ENCODE data around the gene TRPC1.
"Not testable (repeated sequence)": the region's sequence is repeated elsewhere in the genome, so short reads cannot be mapped to it uniquely, and the experiment has no call there.

Gene TRPC1

DNA sequence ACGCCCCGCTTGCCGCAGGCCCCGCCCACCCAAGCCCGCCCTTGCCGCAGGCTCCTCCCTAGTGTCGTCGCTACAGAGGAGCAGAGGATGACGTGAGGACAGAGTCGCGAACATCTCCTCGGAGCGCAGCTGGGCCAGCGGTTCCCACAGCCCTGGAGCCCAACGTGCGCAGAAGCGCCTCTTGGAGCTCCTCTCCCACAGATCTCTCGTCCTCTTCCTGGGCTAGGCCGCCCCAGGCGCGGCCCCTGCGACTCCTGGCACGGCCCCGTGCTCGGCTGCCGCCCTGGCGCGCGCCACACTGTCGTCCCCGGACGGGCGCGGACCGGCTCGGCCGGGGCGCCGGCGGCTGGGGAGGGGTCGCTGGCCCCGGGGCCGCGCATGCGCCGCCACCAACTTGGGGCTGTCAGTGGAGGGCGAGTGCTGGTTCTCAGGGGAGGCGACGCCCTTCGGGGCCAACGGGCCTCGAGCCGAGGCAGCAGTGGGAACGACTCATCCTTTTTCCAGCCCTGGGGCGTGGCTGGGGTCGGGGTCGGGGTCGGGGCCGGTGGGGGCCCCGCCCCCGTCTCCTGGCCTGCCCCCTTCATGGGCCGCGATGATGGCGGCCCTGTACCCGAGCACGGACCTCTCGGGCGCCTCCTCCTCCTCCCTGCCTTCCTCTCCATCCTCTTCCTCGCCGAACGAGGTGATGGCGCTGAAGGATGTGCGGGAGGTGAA lies at the start of gene TRPC1:
TRPC1 (plus strand) TSS at position 67 of the 714 bp plus-strand sequence; CDS start at position 593, 526 bp downstream.
- Histone ChIP-seq H3K9ac (ENCODE audit: low read length) (peak within 1 kb of the TSS; percentile 90), H3K27ac (ENCODE audit: low read depth, low read length) (peak within 1 kb of the TSS; percentile 93), H3K27me3 (ENCODE audit: control insufficient read depth, insufficient read depth, low read length) (peaks cover 6% of the 10 kb centered on the region), H3K4me1 (ENCODE audit: control insufficient read depth, insufficient read depth, low read length) (no peaks in the 10 kb centered on the region), H3K4me3 (ENCODE audit: low read length) (peak within 1 kb of the TSS; percentile 86), H3K36me3 (ENCODE audit: control insufficient read depth, insufficient read depth, low read length) (no peaks in the 10 kb centered on the region)

DNA sequence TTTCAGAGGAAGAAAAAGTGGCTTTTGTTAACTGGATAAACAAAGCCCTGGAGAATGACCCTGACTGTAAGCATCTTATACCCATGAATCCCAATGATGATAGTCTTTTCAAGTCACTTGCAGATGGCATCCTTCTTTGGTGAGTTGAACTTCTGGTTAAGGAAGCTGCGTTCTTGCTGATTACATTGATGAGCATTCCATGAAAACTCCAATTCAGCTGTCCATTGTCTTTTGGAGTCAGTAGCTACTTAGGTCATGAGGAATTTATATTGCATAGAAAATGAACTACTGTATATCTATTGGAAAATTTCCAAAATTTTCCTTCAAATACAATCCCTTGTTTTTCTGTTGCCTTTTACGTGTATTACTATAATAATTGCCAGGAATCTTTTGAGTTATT lies 47.7 kb upstream of the TRPC1 start:
- H3K36me3 ChIP-seq (ENCODE audit: control insufficient read depth, insufficient read depth, low read length), result peaks cover 2% of the 10 kb centered on the region
- no peak overlapping the region for H3K27ac ChIP-seq (ENCODE audit: low read depth, low read length)
- no peaks in the 10 kb centered on the region for H3K27me3 ChIP-seq (ENCODE audit: control insufficient read depth, insufficient read depth, low read length)
- H3K4me1 ChIP-seq (ENCODE audit: control insufficient read depth, insufficient read depth, low read length), result no peaks in the 10 kb centered on the region
- H3K4me3 ChIP-seq (ENCODE audit: low read length), result no peak overlapping the region
- no peak overlapping the region for H3K9ac ChIP-seq (ENCODE audit: low read length)

DNA sequence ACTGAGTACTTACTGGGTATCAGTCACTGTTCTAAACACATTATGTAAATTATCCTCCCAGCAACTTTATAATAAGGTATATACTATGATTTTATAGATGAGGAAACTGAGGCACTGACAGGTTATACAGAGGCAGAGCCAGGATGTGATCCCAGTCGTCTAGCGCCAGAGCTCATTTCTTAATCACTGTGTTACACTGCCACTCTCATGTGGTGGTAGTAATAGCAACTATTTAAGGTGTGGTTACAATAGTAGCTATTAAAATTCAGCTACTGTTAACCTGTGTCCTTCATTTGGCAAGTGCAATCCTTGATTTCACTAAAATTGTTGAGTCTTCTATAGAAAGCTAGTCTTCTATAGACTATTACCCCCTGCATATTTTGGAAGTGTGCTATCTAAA lies 43.1 kb upstream of the TRPC1 start:
- H3K36me3 ChIP-seq (ENCODE audit: control insufficient read depth, insufficient read depth, low read length), result no peaks in the 10 kb centered on the region
- H3K4me3 ChIP-seq (ENCODE audit: low read length), result no peak overlapping the region
- H3K9ac ChIP-seq (ENCODE audit: low read length), result no peak overlapping the region
- H3K27me3 ChIP-seq (ENCODE audit: control insufficient read depth, insufficient read depth, low read length), result no peaks in the 10 kb centered on the region
- H3K27ac ChIP-seq (ENCODE audit: low read depth, low read length), result no peak overlapping the region
- H3K4me1 ChIP-seq (ENCODE audit: control insufficient read depth, insufficient read depth, low read length), result no peaks in the 10 kb centered on the region

- no peaks in the 10 kb centered on the region for H3K27me3 ChIP-seq (ENCODE audit: control insufficient read depth, insufficient read depth, low read length)
- H3K27ac ChIP-seq (ENCODE audit: low read depth, low read length), result no peak overlapping the region
- no peaks in the 10 kb centered on the region for H3K36me3 ChIP-seq (ENCODE audit: control insufficient read depth, insufficient read depth, low read length)
- H3K4me1 ChIP-seq (ENCODE audit: control insufficient read depth, insufficient read depth, low read length), result no peaks in the 10 kb centered on the region
- H3K9ac ChIP-seq (ENCODE audit: low read length), result no peak overlapping the region
- H3K4me3 ChIP-seq (ENCODE audit: low read length), result no peak overlapping the region
Observed at GRCh38 chr3:142690613-142691012, 33.2 kb upstream of the TRPC1 start.

GRCh38 chr3:142691527-142691926 lies 32.3 kb upstream of the TRPC1 start:
- H3K36me3 ChIP-seq (ENCODE audit: control insufficient read depth, insufficient read depth, low read length), result no peaks in the 10 kb centered on the region
- H3K27me3 ChIP-seq (ENCODE audit: control insufficient read depth, insufficient read depth, low read length), result no peaks in the 10 kb centered on the region
- no peak overlapping the region for H3K27ac ChIP-seq (ENCODE audit: low read depth, low read length)
- no peaks in the 10 kb centered on the region for H3K4me1 ChIP-seq (ENCODE audit: control insufficient read depth, insufficient read depth, low read length)
- H3K4me3 ChIP-seq (ENCODE audit: low read length), result no peak overlapping the region
- H3K9ac ChIP-seq (ENCODE audit: low read length), result no peak overlapping the region

GRCh38 chr3:142693136-142693853 lies 30.5 kb upstream of the TRPC1 start:
- Histone ChIP-seq H3K27me3 (ENCODE audit: control insufficient read depth, insufficient read depth, low read length) (no peaks in the 10 kb centered on the region), H3K4me1 (ENCODE audit: control insufficient read depth, insufficient read depth, low read length) (no peaks in the 10 kb centered on the region), H3K27ac (ENCODE audit: low read depth, low read length) (no peak overlapping the region), H3K36me3 (ENCODE audit: control insufficient read depth, insufficient read depth, low read length) (no peaks in the 10 kb centered on the region), H3K4me3 (ENCODE audit: low read length) (no peak overlapping the region), H3K9ac (ENCODE audit: low read length) (no peak overlapping the region)

- no peaks in the 10 kb centered on the region for H3K27me3 ChIP-seq (ENCODE audit: control insufficient read depth, insufficient read depth, low read length)
- no peak overlapping the region for H3K27ac ChIP-seq (ENCODE audit: low read depth, low read length)
- no peak overlapping the region for H3K4me3 ChIP-seq (ENCODE audit: low read length)
- no peaks in the 10 kb centered on the region for H3K4me1 ChIP-seq (ENCODE audit: control insufficient read depth, insufficient read depth, low read length)
- H3K36me3 ChIP-seq (ENCODE audit: control insufficient read depth, insufficient read depth, low read length), result no peaks in the 10 kb centered on the region
- H3K9ac ChIP-seq (ENCODE audit: low read length), result no peak overlapping the region
Observed at GRCh38 chr3:142694225-142694624, 29.6 kb upstream of the TRPC1 start.

GRCh38 chr3:142705198-142705597 lies 18.6 kb upstream of the TRPC1 start:
- Histone ChIP-seq H3K27ac (ENCODE audit: low read depth, low read length) (no peak overlapping the region), H3K9ac (ENCODE audit: low read length) (no peak overlapping the region), H3K27me3 (ENCODE audit: control insufficient read depth, insufficient read depth, low read length) (no peaks in the 10 kb centered on the region), H3K4me1 (ENCODE audit: control insufficient read depth, insufficient read depth, low read length) (no peaks in the 10 kb centered on the region), H3K36me3 (ENCODE audit: control insufficient read depth, insufficient read depth, low read length) (no peaks in the 10 kb centered on the region), H3K4me3 (ENCODE audit: low read length) (no peak overlapping the region)

- Histone ChIP-seq H3K9ac (ENCODE audit: low read length) (no peak overlapping the region), H3K4me3 (ENCODE audit: low read length) (no peak overlapping the region), H3K27ac (ENCODE audit: low read depth, low read length) (no peak overlapping the region), H3K27me3 (ENCODE audit: control insufficient read depth, insufficient read depth, low read length) (no peaks in the 10 kb centered on the region), H3K36me3 (ENCODE audit: control insufficient read depth, insufficient read depth, low read length) (no peaks in the 10 kb centered on the region), H3K4me1 (ENCODE audit: control insufficient read depth, insufficient read depth, low read length) (no peaks in the 10 kb centered on the region)
Observed at GRCh38 chr3:142706321-142707127, 17.3 kb upstream of the TRPC1 start.

DNA sequence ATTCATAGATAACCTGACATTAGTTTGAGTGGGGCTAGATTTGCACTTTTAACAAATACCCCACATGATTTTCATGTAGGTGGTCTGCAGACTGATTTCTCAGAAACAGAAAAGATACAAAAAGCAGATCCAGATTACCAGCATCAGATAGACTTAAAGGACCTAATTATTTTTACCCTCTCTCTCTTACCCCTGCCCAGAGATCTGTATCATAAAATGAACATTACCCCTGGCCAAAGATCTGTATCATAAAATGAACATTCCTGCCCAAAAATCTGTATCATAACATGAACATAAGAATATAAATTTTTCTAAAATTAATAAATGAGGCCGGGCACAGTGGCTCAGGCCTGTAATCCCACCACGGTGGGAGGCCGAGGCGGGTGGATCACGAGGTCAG lies 14.6 kb upstream of the TRPC1 start:
- Histone ChIP-seq H3K36me3 (ENCODE audit: control insufficient read depth, insufficient read depth, low read length) (no peaks in the 10 kb centered on the region), H3K4me3 (ENCODE audit: low read length) (no peak overlapping the region), H3K27me3 (ENCODE audit: control insufficient read depth, insufficient read depth, low read length) (no peaks in the 10 kb centered on the region), H3K4me1 (ENCODE audit: control insufficient read depth, insufficient read depth, low read length) (no peaks in the 10 kb centered on the region), H3K27ac (ENCODE audit: low read depth, low read length) (no peak overlapping the region), H3K9ac (ENCODE audit: low read length) (no peak overlapping the region)

GRCh38 chr3:142714882-142715281 lies 9.0 kb upstream of the TRPC1 start:
- not testable (repeated sequence) for H3K4me3 ChIP-seq (ENCODE audit: low read length); H3K9ac ChIP-seq (ENCODE audit: low read length); H3K36me3 ChIP-seq (ENCODE audit: control insufficient read depth, insufficient read depth, low read length); H3K27ac ChIP-seq (ENCODE audit: low read depth, low read length); H3K27me3 ChIP-seq (ENCODE audit: control insufficient read depth, insufficient read depth, low read length); H3K4me1 ChIP-seq (ENCODE audit: control insufficient read depth, insufficient read depth, low read length)

DNA sequence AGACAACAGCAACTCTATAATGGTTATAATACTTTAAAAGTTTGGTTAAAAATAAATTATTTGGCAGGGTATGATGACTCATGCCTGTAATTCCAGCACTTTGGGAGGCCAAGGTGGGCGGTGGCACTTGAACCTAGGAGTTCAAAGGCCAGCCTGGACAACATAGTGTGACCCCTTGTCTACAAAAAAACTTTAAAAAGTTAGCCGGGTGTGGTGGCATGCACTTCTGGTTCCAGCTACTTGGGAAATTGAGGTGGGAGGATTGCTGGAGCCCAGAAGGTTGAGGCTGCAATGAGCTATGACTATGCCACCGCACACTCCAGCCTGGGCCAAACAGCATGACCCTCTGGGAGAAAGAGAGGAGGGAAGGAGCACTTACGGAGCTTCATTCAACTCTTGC lies 7.7 kb upstream of the TRPC1 start:
- Histone ChIP-seq H3K4me3 (ENCODE audit: low read length) (no peak overlapping the region), H3K27me3 (ENCODE audit: control insufficient read depth, insufficient read depth, low read length) (no peaks in the 10 kb centered on the region), H3K36me3 (ENCODE audit: control insufficient read depth, insufficient read depth, low read length) (no peaks in the 10 kb centered on the region), H3K4me1 (ENCODE audit: control insufficient read depth, insufficient read depth, low read length) (no peaks in the 10 kb centered on the region), H3K9ac (ENCODE audit: low read length) (no peak overlapping the region), H3K27ac (ENCODE audit: low read depth, low read length) (no peak overlapping the region)
